Right atrium auricular region (tissue), 2 donors: ENCODE data around the gene DOCK1. TPM values are rescaled to one million over a fixed set of nuclear protein-coding genes. Genes with fewer than 3 reads are reported as not detected.

Source experiments
- DNase-seq: peaks from one replicate; pipeline ENCODE4 v3.0.0-alpha.2; 2019; ENCODE audit warnings: low spot score
- H3K27ac ChIP-seq, 2 donors: fragments of 200-600 bp; sonication (generic); 1 replicate in 1 of 2; 2 replicates in 1 of 2; pipeline ENCODE4 v1.5.1; 2016 to 2019
- H3K27me3 ChIP-seq, 2 donors: fragments of 200-600 bp; sonication (generic); one replicate each; pipeline versions ENCODE4 v1.5.1 to v1.6.0; 2017 to 2019
- H3K36me3 ChIP-seq: fragments of 200-600 bp; sonication (generic); one replicate; pipeline ENCODE4 v1.5.1; 2016
- H3K4me1 ChIP-seq, 2 donors: fragments of 200-600 bp; sonication (generic); one replicate each; pipeline versions ENCODE4 v1.5.1 to v1.6.0; 2017 to 2019
- H3K4me3 ChIP-seq, 2 donors: fragments of 200-600 bp; sonication (generic); 1 replicate in 1 of 2; 2 replicates in 1 of 2; pipeline ENCODE4 v1.5.1; 2017 to 2019; ENCODE audit warnings: mild to moderate bottlenecking in 1 of 2, moderate library complexity in 1 of 2
- H3K9me3 ChIP-seq, 2 donors: fragments of 200-600 bp; sonication (generic); one replicate each; pipeline ENCODE4 v1.5.1; 2019
- CTCF ChIP-seq, 2 donors: fragments of 200-600 bp; sonication (generic); IDR thresholded peaks; one replicate each; pipeline ENCODE4 v1.5.1; 2019; ENCODE audit warnings: antibody characterized with exemption in 2 of 2
- total RNA-seq, 2 donors: library from RNA; depleted of rRNA; stranded (reverse); fragments of >200 nt; gene quantifications; one replicate each; pipeline ENCODE4 v1.1.0, GENCODE V29; 2016

DOCK1 gene
- total RNA-seq, 2 donors from 2014 or later = 13.0 to 16.8 TPM

GRCh38 chr10:127441350-127442219, 536.4 kb downstream of the DOCK1 start:
- Histone ChIP-seq H3K27me3 (no peaks in the 10 kb centered on the region), H3K4me1 (no peaks in the 10 kb centered on the region), H3K36me3 (peaks cover 29% of the 10 kb centered on the region), H3K4me3 (no peak overlapping the region), H3K9me3 (no peaks in the 10 kb centered on the region), H3K27ac (no peak overlapping the region)
- no peak for TF ChIP-seq CTCF (IDR thresholded peaks at IDR 0.05)
- DNase-seq = no peak

- H3K9me3 ChIP-seq = no peaks in the 10 kb centered on the region
- H3K27me3 ChIP-seq = no peaks in the 10 kb centered on the region
- H3K4me3 ChIP-seq = no peak overlapping the region
- H3K4me1 ChIP-seq = no peaks in the 10 kb centered on the region
- no peak for DNase-seq
- peaks cover 31% of the 10 kb centered on the region for H3K36me3 ChIP-seq
- no peak overlapping the region for H3K27ac ChIP-seq
- TF ChIP-seq CTCF (IDR thresholded peaks at IDR 0.05) = no peak
Observed at GRCh38 chr10:127442220-127442525, 536.9 kb downstream of the DOCK1 start.

DNA sequence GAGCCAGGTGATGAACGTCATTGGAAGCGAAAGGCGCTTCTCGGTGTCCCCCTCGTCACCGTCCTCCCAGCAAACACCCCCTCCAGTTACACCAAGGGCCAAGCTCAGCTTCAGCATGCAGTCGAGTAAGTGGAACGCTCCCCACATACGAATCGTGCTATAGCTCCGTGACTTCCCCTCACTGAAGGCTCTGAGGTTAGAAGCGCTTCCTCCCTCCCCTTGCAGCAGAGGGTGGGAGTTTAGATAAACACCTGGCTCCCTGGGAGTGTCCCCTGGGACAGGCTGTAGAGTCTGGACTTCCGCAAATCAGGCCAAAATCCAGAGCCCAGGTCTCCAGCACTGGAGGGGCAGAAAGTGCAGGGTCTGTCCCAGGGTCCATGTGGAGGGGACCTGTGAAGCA, 538.9 kb downstream of the DOCK1 start:
- Histone ChIP-seq H3K36me3 (peaks cover 36% of the 10 kb centered on the region), H3K27ac (no peak overlapping the region), H3K9me3 (no peaks in the 10 kb centered on the region), H3K27me3 (no peaks in the 10 kb centered on the region), H3K4me3 (no peak overlapping the region), H3K4me1 (no peaks in the 10 kb centered on the region)
- no peak for DNase-seq
- TF ChIP-seq CTCF (IDR thresholded peaks at IDR 0.05) = no peak

GRCh38 chr10:127447197-127447596, 542.0 kb downstream of the DOCK1 start:
- Histone ChIP-seq H3K27ac (no peak overlapping the region), H3K36me3 (peaks cover 24% of the 10 kb centered on the region), H3K9me3 (no peaks in the 10 kb centered on the region), H3K27me3 (no peaks in the 10 kb centered on the region), H3K4me3 (no peak overlapping the region), H3K4me1 (no peaks in the 10 kb centered on the region)
- TF ChIP-seq CTCF (IDR thresholded peaks at IDR 0.05) = no peak
- DNase-seq = no peak

- TF ChIP-seq CTCF (IDR thresholded peaks at IDR 0.05) = no peak
- peaks cover 18% of the 10 kb centered on the region for H3K36me3 ChIP-seq
- H3K27me3 ChIP-seq = no peaks in the 10 kb centered on the region
- DNase-seq = no peak
- H3K27ac ChIP-seq = no peak overlapping the region
- no peak overlapping the region for H3K4me3 ChIP-seq
- H3K9me3 ChIP-seq = no peaks in the 10 kb centered on the region
- no peaks in the 10 kb centered on the region for H3K4me1 ChIP-seq
Observed at GRCh38 chr10:127449490-127449889, 544.3 kb downstream of the DOCK1 start.

GRCh38 chr10:127450644-127451043, 545.4 kb downstream of the DOCK1 start:
- Histone ChIP-seq H3K27ac (no peak overlapping the region), H3K9me3 (no peaks in the 10 kb centered on the region), H3K27me3 (no peaks in the 10 kb centered on the region), H3K4me3 (no peak overlapping the region), H3K36me3 (peaks cover 11% of the 10 kb centered on the region), H3K4me1 (no peaks in the 10 kb centered on the region)
- TF ChIP-seq CTCF (IDR thresholded peaks at IDR 0.05) = no peak
- DNase-seq = no peak
